ENCODE results near the gene TOB1.

TOB1 gene

GRCh38 chr17:50893183-50893993, 27.2 kb upstream of the TOB1 start:
- DNase-seq (ENCODE audit: low read depth) = no peak
- TF ChIP-seq CTCF (conservative IDR thresholded peaks at IDR 0.05; ENCODE audit: low read depth, low read length) = no peak
- H3K4me3 ChIP-seq (ENCODE audit: low read depth, low read length) = no peak overlapping the region

DNA sequence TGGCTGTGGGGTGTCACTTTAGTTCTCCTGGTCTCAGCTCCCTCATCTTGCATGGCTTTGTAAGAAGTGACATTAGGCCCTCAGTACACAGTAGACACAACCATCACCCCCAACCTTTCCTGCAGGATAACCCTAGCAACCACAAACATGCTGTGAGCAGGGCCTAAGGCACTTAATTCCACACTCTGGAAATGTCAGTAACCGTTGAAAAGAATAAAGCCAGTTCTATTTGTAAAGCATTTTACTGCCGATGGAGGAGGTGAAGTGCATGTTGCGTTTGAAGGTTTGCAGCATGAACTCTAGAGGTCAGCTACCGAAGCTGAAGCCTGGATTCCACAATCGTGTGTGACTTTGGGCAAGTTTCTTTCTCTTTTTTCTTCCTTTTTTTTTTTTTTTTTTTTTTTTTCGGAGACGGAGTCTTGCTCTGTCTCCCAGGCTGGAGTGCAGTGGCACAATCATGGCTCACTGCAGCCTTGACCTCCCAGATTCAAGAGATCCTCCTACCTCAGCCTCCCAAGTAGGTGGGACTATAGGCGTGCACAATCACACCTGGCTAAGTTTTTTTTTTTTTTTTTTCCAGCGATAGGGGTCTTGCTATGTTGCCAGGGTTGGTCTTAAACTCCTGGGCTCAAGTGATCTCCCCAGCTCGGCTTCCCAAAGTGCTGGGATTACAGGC, 26.1 kb upstream of the TOB1 start:
- H3K4me3 ChIP-seq (ENCODE audit: low read depth, low read length) = no peak overlapping the region
- no peak for DNase-seq (ENCODE audit: low read depth)
- TF ChIP-seq CTCF (conservative IDR thresholded peaks at IDR 0.05; ENCODE audit: low read depth, low read length) = no peak

DNA sequence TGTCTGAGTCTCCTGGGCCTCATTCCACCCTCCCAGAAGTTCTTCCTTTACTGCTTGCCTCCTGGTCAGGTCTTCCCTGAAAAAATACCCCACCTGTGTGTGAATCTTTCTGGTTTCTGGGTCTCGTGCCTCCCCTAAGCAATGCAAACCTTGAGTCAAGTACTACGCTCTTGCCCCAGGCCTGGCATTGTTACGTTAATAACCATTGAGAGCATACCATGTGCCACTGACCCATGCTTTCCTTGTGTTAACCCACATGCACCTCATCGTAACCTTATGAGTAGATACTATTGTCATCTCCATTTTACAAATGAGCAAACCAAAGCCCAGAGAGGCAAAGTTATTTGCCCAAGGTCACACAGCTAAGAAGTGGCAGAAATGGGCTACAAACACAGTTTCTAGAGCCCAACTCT, 25.4 kb upstream of the TOB1 start:
- no peak for TF ChIP-seq CTCF (conservative IDR thresholded peaks at IDR 0.05; ENCODE audit: low read depth, low read length)
- H3K4me3 ChIP-seq (ENCODE audit: low read depth, low read length) = no peak overlapping the region
- DNase-seq (ENCODE audit: low read depth) = no peak

DNA sequence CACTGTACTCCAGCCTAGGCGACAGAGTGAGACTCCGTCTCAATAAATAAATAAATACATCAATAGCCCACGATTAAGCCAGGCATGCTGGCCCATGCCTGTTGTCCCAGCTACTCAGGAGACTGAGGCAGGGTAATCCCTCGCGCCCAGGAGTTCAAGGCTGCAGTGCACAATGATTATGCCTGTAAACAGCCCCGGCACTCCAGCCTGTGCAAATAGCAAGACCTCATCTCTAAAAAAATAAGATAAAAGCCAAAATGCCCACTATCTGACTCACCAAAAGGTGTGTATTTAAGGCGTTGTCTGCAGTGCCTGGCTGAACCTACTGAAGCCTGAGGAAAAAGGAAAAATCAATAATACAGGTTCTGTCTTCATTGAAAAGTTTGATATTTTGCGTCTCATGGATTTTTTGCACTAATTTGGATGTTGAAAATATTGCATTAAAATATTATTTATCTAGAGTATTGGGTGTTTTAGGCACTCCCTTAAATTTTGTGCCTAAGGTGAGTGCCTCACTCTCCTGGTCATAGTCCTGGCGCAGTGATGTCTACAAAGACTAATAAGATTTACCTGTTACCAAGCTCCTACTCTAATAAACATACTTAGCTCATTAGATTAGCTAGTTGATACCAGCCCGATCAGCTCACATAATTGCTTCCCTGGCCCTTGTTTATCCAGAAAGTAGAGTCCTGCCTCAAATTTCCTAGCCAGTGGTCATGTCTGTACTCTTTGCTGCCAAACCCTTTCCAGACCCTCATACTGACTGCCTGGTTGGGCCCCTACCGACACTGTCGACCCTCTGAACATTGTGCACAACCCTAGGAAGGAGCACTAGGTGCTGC, 24.7 kb upstream of the TOB1 start:
- DNase-seq (ENCODE audit: low read depth) = no peak
- H3K4me3 ChIP-seq (ENCODE audit: low read depth, low read length) = no peak overlapping the region
- no peak for TF ChIP-seq CTCF (conservative IDR thresholded peaks at IDR 0.05; ENCODE audit: low read depth, low read length)

GRCh38 chr17:50889528-50890118, 23.5 kb upstream of the TOB1 start:
- H3K4me3 ChIP-seq (ENCODE audit: low read depth, low read length) = no peak overlapping the region
- no peak for DNase-seq (ENCODE audit: low read depth)
- no peak for TF ChIP-seq CTCF (conservative IDR thresholded peaks at IDR 0.05; ENCODE audit: low read depth, low read length)

DNA sequence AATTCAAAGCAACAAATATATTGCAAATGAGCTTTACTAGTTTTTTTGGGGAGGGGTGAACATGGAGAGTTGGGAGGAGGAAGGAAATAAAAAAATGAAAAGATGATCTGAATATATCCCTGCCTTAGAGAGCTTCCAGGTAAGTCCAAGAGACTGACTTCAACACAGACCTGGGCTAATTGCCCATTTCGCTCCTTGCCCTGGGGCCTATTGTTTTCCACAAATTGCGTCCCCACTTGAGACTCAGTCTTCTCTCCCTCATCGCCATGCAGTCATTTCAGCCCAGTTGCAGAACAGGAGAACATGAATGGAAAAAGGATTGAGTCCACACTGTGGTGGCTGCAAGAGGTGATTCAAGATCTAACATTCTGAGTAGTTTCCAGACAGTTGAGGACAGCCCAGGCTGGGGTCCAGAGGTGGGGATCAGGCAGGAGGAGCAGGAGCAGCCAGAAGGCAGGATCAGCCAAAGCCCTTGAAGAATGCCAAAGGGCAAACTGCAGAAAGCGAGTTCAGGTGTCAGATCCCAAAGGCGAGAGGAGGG, 21.6 kb upstream of the TOB1 start:
- TF ChIP-seq CTCF (conservative IDR thresholded peaks at IDR 0.05; ENCODE audit: low read depth, low read length) = no peak
- no peak for DNase-seq (ENCODE audit: low read depth)
- no peak overlapping the region for H3K4me3 ChIP-seq (ENCODE audit: low read depth, low read length)
